Cerebellar nuclear complex (tissue), 1 donor: ENCODE results near the gene XRCC3.
"Not testable (repeated sequence)": the region's sequence is repeated elsewhere in the genome, so short reads cannot be mapped to it uniquely, and the experiment has no call there.

ENCODE experiments used
- DNase-seq, 2 experiments: peaks; one replicate each; lab custom pipeline; 2025; lab: John Stamatoyannopoulos, UW

Gene XRCC3

DNA sequence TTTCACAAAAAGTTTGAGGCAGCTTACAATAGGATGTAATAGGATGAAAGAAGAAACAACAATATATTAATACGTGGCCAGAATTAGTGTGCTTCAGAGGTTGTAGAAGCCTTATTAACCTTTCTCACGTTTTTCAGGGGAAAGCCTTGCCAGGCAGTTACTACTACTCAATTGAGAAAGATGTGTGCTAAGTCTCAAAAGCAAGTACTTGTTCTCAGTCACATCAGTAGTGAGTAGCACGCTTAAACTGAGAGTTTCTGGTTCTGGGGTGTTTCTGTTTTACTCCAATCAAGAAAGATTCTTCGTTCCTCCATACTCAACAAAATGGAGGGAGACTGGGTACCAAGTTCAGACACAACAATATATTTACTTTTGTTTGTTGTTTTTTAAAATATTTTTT is 47.6 kb downstream of the XRCC3 start:
- DNase-seq = no peak

DNA sequence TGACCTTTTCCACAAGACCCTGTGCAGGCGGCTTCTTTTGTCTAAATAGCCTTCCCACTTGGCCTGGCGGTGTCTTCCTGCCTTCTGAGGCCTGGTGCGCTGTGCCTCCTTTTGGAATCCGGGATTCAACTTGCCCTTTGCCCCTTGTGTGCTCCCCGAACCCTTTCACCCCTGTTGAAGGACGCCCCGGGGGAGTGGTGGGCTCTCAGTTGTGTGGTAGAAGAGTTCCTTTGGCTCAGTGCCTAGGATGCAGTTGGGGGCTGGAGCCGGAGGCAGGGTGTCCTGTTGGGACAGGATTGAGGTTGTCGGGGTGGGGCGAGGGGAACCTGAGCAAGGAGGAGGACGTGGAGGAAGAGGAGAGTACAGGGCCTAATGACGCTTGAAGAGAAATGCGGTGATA is 51.7 kb downstream of the XRCC3 start:
- no peak for DNase-seq

GRCh38 chr14:103662591-103662990 is 52.7 kb downstream of the XRCC3 start:
- DNase-seq = no peak

DNA sequence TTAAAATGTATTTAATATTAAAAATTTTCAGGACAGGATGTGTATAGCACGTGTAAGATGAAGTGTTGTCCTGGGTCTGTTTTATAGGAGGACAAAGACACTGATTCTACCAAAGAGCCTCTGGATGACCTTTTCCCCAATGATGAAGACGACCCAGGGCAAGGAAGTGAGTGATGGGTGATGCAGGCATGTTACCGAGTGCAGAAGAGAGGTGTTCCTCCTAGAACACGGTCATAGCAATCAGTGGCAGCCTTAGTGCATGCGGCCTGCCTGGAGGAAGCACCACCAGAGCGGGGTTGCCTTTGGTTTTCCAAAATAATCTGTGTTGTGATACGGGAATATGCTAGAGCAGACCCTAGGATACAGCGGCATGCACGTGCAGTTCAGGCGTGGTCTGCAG is 53.2 kb downstream of the XRCC3 start:
- DNase-seq = no peak

DNA sequence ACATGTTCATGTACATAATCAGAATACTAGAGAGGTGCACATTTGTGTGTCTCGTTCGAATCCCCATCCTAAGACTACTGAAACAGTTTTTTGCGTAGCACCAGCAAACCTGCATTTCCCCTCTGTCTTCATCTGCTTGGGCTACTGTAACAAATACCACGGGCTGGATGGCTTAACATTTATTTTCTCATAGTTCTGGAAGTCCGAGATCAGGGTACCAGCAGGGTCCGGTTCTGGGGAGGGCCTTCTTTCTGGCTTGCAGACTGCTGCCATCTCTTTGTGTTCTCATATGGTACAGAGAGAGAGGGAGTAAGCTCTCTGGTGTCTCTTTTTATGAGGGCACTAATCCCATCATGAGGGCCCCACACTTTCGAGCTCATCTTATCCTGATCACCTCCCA is 55.6 kb downstream of the XRCC3 start:
- DNase-seq = no peak

DNA sequence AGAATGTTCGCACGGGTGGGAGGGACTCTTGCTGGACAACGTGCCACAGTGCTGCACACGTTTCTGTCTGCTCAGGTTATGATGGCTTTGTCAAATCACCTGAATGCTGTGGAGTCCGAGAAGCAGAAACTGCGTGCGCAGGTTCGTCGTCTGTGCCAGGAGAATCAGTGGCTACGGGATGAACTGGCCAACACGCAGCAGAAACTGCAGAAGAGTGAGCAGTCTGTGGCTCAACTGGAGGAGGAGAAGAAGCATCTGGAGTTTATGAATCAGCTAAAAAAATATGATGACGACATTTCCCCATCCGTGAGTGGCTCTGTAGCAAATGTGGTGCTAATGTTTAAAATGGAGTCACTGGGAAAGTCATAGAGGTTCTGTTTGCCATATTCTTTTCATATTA is 57.8 kb downstream of the XRCC3 start:
- DNase-seq = peak in 1 of 2 experiments; percentile 7

DNA sequence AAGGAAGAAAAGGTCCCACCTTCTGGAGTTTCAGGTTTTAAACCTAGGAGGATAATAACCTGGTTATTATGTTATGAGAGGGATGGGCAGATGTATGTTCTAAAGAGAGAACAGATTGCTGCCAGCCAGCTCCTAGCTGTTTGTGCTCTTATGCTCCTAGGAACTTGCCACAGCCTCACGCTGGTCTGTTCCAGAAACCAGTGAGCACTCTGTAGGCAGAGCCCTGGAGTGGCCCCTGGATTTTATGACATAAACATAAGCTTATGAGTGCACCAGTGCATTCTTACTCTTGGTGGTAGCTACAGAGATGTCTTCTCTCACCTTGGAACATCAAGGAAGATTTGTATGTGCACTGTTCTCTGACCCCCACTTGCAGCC is 58.5 kb downstream of the XRCC3 start:
- no peak for DNase-seq

- no peak for DNase-seq
These were observed 59.1 kb downstream of the XRCC3 start for GRCh38 chr14:103656031-103656755.

- no peak for DNase-seq
These were observed 60.6 kb downstream of the XRCC3 start for GRCh38 chr14:103654619-103655018.

- DNase-seq = no peak
These were observed 61.4 kb downstream of the XRCC3 start for GRCh38 chr14:103653805-103654204.

DNA sequence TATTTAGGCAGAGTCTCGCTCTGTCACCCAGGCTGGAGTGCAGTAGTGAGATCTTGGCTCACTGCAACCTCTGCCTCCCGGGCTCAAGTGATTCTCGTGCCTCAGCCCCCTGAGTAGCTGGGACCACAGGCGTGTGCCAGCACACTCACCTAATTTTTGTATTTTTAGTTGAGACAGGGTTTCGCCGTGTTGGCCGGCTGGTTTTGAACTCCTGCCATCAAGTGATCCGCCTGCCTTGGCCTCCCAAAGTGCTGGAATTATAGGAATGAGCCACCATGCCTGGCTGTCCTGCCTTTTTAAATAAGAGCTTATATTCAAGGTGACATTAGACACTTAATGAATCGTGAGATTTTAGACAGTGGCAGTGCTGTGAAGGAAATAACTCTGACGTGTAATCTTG is 61.9 kb downstream of the XRCC3 start:
- DNase-seq = not testable (repeated sequence)

DNA sequence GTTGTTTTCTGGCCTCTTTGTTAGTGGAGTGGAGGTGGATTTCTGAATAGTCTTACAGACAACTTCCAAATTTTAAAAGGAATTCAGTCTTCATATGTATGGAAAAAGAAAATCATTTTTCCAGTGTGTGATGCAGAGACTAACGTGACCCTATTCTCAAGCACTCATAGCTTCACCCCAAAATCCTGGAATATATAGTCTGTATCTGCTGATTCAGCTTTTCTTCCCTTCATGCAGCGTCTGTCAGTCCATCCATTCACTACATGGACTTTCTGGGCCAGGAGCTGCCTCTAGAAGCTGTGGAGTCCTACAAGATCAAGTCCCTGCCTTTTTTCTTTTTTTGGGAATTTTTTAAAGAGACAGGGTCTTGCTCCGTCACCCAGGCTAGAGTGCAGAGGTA is 62.4 kb downstream of the XRCC3 start:
- no peak for DNase-seq

- DNase-seq = no peak
These were observed 63.7 kb downstream of the XRCC3 start for GRCh38 chr14:103651585-103651984.

GRCh38 chr14:103650213-103650612 is 65.0 kb downstream of the XRCC3 start:
- no peak for DNase-seq

DNA sequence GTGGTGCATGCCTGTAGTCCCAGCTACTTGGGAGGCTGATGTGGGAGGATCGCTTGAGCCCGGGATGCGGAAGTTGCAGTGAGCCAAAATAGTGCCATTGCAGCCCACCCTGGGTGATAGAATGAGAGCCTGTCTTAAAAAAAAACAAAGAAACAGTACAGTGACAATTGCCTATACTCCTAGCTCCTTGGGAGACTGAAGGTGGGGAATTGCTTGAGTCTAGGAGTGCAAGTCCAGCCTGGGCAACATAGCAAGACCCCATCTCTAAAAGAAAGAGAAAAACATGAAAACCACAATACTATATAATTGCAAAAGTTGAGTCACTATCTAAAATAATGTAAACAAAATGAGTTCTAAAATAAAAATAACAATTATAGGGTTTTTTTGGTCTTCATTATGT is 66.2 kb downstream of the XRCC3 start:
- DNase-seq = no peak
